OCI-LY1 (cell line): Measurements from ENCODE around the gene VEZF1.

ENCODE experiments used
- H2AFZ ChIP-seq: fragments of 200-600 bp; sonication (generic), shearing (Covaris generic); 2 replicates; pipeline ENCODE4 v1.6.0; 2014; ENCODE audit warnings: antibody characterized with exemption, mild to moderate bottlenecking, low read length
- H3F3A ChIP-seq: fragments of 200-600 bp; sonication (generic), shearing (Covaris generic); 2 replicates; pipeline ENCODE4 v1.6.0; 2014; ENCODE audit warnings: mild to moderate bottlenecking, antibody characterized with exemption, low read length, moderate library complexity; ENCODE audit not compliant: insufficient read depth
- H3K27ac ChIP-seq: fragments of 200-600 bp; sonication (generic); 2 replicates; pipeline ENCODE4 v1.5.1; 2014; ENCODE audit warnings: low read length, mixed run types, mild to moderate bottlenecking, low read depth; ENCODE audit not compliant: poor library complexity, severe bottlenecking
- H3K27me3 ChIP-seq: fragments of 200-600 bp; sonication (generic); 2 replicates; pipeline ENCODE4 v1.6.0; 2014; ENCODE audit warnings: antibody characterized with exemption, mild to moderate bottlenecking, low read length, moderate library complexity; ENCODE audit not compliant: insufficient read depth
- H3K36me3 ChIP-seq: fragments of 200-600 bp; sonication (generic); 2 replicates; pipeline ENCODE4 v1.6.1; 2014; ENCODE audit warnings: mild to moderate bottlenecking, antibody characterized with exemption, low read length, moderate library complexity, mixed read lengths; ENCODE audit not compliant: insufficient read depth
- H3K4me1 ChIP-seq: fragments of 200-600 bp; sonication (generic); 2 replicates; pipeline ENCODE4 v1.5.1; 2014; ENCODE audit warnings: mild to moderate bottlenecking, low read length, moderate library complexity; ENCODE audit not compliant: insufficient read depth, severe bottlenecking
- H3K4me2 ChIP-seq: fragments of 200-600 bp; sonication (generic), shearing (Covaris generic); 2 replicates; pipeline ENCODE4 v1.6.1; 2014; ENCODE audit warnings: low read length
- H3K4me3 ChIP-seq: fragments of 200-600 bp; sonication (generic); 2 replicates; pipeline ENCODE4 v1.5.1; 2014; ENCODE audit warnings: low read length, low read depth, mild to moderate bottlenecking, mixed read lengths; ENCODE audit not compliant: poor library complexity, severe bottlenecking
- H3K79me2 ChIP-seq: fragments of 200-600 bp; shearing (Covaris generic); 2 replicates; pipeline ENCODE4 v1.6.1; 2016; ENCODE audit warnings: mixed run types, low read length, mixed read lengths; ENCODE audit not compliant: insufficient read depth
- H3K9ac ChIP-seq: fragments of 200-600 bp; sonication (generic), shearing (Covaris generic); 2 replicates; pipeline ENCODE4 v1.6.1; 2014; ENCODE audit warnings: mild to moderate bottlenecking, low read length, mixed read lengths
- H3K9me2 ChIP-seq: fragments of 200-600 bp; sonication (generic), shearing (Covaris generic); 2 replicates; pipeline ENCODE4 v1.6.1; 2014; ENCODE audit warnings: low read depth, mild to moderate bottlenecking, low read length, mixed read lengths
- H3K9me3 ChIP-seq: fragments of 200-600 bp; shearing (Covaris generic); 2 replicates; pipeline ENCODE4 v1.6.1; 2014; ENCODE audit warnings: low read length, mixed read lengths
- H4K20me1 ChIP-seq: fragments of 200-600 bp; sonication (generic), shearing (Covaris generic); 2 replicates; pipeline ENCODE4 v1.6.0; 2016; ENCODE audit warnings: mild to moderate bottlenecking, low read length; ENCODE audit not compliant: insufficient read depth
- EZH2 ChIP-seq: fragments of 200-600 bp; sonication (generic), shearing (Covaris generic); IDR thresholded peaks from 2 replicates; pipeline ENCODE4 v1.8.0; 2017; ENCODE audit warnings: borderline replicate concordance, mixed run types, mild to moderate bottlenecking, antibody characterized with exemption, low read length, moderate library complexity, mixed read lengths
- TF ChIP-seq, protein P1 (sequence below): fragments of 200-600 bp; sonication (generic), shearing (Covaris generic); IDR thresholded peaks from 2 replicates; pipeline ENCODE4 v1.5.1; 2017; ENCODE audit warnings: mild to moderate bottlenecking, antibody characterized with exemption, low read length, moderate library complexity, mixed read lengths

The VEZF1 gene

DNA sequence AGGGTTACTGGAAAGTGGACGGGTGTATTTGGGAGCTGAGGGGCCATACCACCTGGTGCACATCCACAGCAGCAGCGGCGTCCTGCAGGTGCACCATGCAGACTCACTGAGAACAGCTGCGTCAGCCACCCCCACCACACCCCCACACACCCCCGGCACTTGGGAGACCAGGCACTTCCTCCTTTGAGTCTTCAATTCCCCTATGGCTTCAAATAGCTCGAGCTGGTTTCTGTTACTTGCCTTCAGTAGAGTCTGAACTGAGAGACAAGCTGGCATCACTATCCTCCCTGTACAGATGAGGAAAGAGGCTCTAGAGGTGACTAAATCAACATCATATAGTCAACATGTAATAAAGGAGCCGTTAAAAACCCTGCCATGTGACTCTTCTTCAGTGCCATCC, 48.3 kb downstream of the VEZF1 start:
- Histone ChIP-seq H3F3A (no peaks in the 10 kb centered on the region), H2AFZ (no peak overlapping the region), H3K27ac (peak overlapping the region; percentile 35), H3K4me3 (no peak overlapping the region), H3K9ac (no peak overlapping the region), H3K9me3 (no peaks in the 10 kb centered on the region), H4K20me1 (no peaks in the 10 kb centered on the region), H3K36me3 (no peaks in the 10 kb centered on the region), H3K4me2 (no peak overlapping the region; the same call in 1 of the 2 replicates), H3K9me2 (no peaks in the 10 kb centered on the region), H3K27me3 (no peaks in the 10 kb centered on the region), H3K4me1 (peaks cover 30% of the 10 kb centered on the region), H3K79me2 (no peaks in the 10 kb centered on the region)
- TF ChIP-seq EZH2: no peak
- TF ChIP-seq, protein P1, sequence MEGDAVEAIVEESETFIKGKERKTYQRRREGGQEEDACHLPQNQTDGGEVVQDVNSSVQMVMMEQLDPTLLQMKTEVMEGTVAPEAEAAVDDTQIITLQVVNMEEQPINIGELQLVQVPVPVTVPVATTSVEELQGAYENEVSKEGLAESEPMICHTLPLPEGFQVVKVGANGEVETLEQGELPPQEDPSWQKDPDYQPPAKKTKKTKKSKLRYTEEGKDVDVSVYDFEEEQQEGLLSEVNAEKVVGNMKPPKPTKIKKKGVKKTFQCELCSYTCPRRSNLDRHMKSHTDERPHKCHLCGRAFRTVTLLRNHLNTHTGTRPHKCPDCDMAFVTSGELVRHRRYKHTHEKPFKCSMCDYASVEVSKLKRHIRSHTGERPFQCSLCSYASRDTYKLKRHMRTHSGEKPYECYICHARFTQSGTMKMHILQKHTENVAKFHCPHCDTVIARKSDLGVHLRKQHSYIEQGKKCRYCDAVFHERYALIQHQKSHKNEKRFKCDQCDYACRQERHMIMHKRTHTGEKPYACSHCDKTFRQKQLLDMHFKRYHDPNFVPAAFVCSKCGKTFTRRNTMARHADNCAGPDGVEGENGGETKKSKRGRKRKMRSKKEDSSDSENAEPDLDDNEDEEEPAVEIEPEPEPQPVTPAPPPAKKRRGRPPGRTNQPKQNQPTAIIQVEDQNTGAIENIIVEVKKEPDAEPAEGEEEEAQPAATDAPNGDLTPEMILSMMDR: no peak

DNA sequence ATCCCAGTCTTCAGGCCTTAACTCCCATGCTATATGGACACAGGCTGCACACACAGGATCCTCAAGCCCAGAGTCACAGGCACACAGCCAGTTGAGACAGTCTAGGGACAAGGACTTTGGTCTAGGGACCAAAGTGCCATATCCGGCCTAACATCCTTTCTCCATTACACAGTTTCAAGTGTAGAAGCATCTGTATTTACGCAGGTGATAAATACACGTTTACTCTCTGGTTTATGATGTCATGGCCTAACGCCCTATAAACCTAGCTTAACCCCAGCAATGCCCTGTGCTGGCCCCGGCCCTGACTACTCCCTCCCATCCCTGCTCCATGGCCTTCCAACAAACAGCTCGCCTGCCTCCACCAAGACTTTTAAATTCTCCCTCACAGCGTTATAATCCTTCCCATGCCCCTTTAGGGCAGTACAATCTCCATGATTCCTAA, 50.0 kb downstream of the VEZF1 start:
- Histone ChIP-seq H3K27ac (no peak overlapping the region), H3K4me2 (no peak overlapping the region), H3K9me3 (no peaks in the 10 kb centered on the region), H3K4me3 (no peak overlapping the region), H3K79me2 (no peaks in the 10 kb centered on the region), H2AFZ (no peak overlapping the region), H3F3A (no peaks in the 10 kb centered on the region), H3K4me1 (peaks cover 30% of the 10 kb centered on the region), H3K27me3 (no peaks in the 10 kb centered on the region), H4K20me1 (no peaks in the 10 kb centered on the region), H3K9me2 (no peaks in the 10 kb centered on the region), H3K36me3 (no peaks in the 10 kb centered on the region), H3K9ac (no peak overlapping the region)
- TF ChIP-seq, protein P1: no peak
- TF ChIP-seq EZH2: no peak

DNA sequence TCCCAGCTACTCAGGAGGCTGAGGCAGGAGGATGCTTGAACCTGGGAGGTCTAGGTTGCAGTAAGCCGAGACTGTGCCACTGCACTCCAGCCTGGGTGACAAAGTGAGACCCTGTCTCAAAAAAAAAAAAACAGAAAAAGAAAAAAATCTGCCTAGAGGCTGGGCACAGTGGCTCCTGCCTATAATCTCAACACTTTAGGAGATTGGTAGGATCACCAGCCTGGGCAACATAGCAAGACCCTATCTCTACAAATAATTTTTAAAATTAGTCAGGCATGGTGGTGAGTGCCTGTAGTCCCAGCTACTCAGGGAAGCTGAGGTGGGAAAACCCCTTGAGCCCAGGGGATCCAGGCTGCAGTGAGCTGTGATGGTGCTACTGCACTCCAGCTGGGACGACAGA, 50.6 kb downstream of the VEZF1 start:
- no peaks in the 10 kb centered on the region for H3K79me2 ChIP-seq

More for the DNA sequence above, 50.6 kb downstream of the VEZF1 start:
- TF ChIP-seq, protein P1: no peak
- TF ChIP-seq EZH2: no peak
- no peaks in the 10 kb centered on the region for H3K36me3 ChIP-seq
- no peaks in the 10 kb centered on the region for H4K20me1 ChIP-seq
- no peak overlapping the region for H3K4me2 ChIP-seq
- no peaks in the 10 kb centered on the region for H3K9me2 ChIP-seq
- H3K27ac ChIP-seq: no peak overlapping the region
- no peaks in the 10 kb centered on the region for H3K27me3 ChIP-seq
- peaks cover 27% of the 10 kb centered on the region for H3K4me1 ChIP-seq
- H3K9ac ChIP-seq: no peak overlapping the region
- H3K4me3 ChIP-seq: no peak overlapping the region
- H3K9me3 ChIP-seq: no peaks in the 10 kb centered on the region
- H2AFZ ChIP-seq: no peak overlapping the region
- H3F3A ChIP-seq: no peaks in the 10 kb centered on the region
